Effector memory CD8-positive, alpha-beta T cell (primary cell): ENCODE measurements around the gene PPIC.
A peak's percentile ranks its signal among the peaks of the same experiment; 100 is the strongest.
"Not testable (repeated sequence)": the region's sequence is repeated elsewhere in the genome, so short reads cannot be mapped to it uniquely, and the experiment has no call there.

ENCODE experiments used
- ATAC-seq: fragments of 150-1000 bp; cut with Tn5 transposase; replicated peaks from 2 replicates; pipeline ENCODE4 v1.10.0; 2021; ENCODE audit warnings: mild to moderate bottlenecking, moderate library complexity
- DNase-seq, 3 experiments: peaks; one replicate each; pipeline ENCODE4 v3.0.0; 2021
- H3K27ac Mint-ChIP-seq, 2 donors: one replicate each; pipeline ENCODE4 v1.8.0; 2022; ENCODE audit warnings: mild to moderate bottlenecking in 2 of 2, mixed read lengths in 2 of 2, moderate library complexity in 2 of 2
- H3K27me3 Mint-ChIP-seq, 2 donors: one replicate each; pipeline ENCODE4 v1.8.0; 2022; ENCODE audit warnings: mixed read lengths in 2 of 2
- H3K36me3 Mint-ChIP-seq: one replicate; pipeline ENCODE4 v1.8.0; 2022; ENCODE audit warnings: mild to moderate bottlenecking, moderate library complexity, mixed read lengths; ENCODE audit not compliant: insufficient read depth
- H3K4me1 Mint-ChIP-seq, 2 donors: one replicate each; pipeline ENCODE4 v1.8.0; 2022; ENCODE audit warnings: low read depth in 2 of 2, mixed read lengths in 2 of 2
- H3K4me3 Mint-ChIP-seq, 2 donors: one replicate each; pipeline ENCODE4 v1.8.0; 2022; ENCODE audit warnings: mild to moderate bottlenecking in 2 of 2, mixed read lengths in 2 of 2, moderate library complexity in 2 of 2
- H3K9me3 Mint-ChIP-seq, 2 donors: one replicate each; pipeline ENCODE4 v1.8.0; 2022; ENCODE audit warnings: mixed read lengths in 2 of 2

The PPIC gene

GRCh38 chr5:122997294-122997693 lies 39.2 kb downstream of the PPIC start:
- no peaks in the 10 kb centered on the region for H3K9me3 Mint-ChIP-seq
- no peaks in the 10 kb centered on the region for H3K27me3 Mint-ChIP-seq
- ATAC-seq (no peak), DNase-seq (no peak)
- no peak overlapping the region for H3K27ac Mint-ChIP-seq
- no peak overlapping the region for H3K4me3 Mint-ChIP-seq
- H3K36me3 Mint-ChIP-seq, result no peaks in the 10 kb centered on the region
- no peaks in the 10 kb centered on the region for H3K4me1 Mint-ChIP-seq

GRCh38 chr5:122996091-122996490 lies 40.4 kb downstream of the PPIC start:
- no peak overlapping the region for H3K27ac Mint-ChIP-seq
- H3K27me3 Mint-ChIP-seq, result no peaks in the 10 kb centered on the region
- H3K4me1 Mint-ChIP-seq, result no peaks in the 10 kb centered on the region
- DNase-seq, result no peak
- H3K36me3 Mint-ChIP-seq, result no peaks in the 10 kb centered on the region
- ATAC-seq, result no peak
- H3K9me3 Mint-ChIP-seq, result no peaks in the 10 kb centered on the region
- no peak overlapping the region for H3K4me3 Mint-ChIP-seq

GRCh38 chr5:122985954-122986721 lies 50.4 kb downstream of the PPIC start:
- Mint-ChIP-seq H3K9me3 (no peaks in the 10 kb centered on the region), H3K4me3 (no peak overlapping the region), H3K27ac (no peak overlapping the region), H3K4me1 (no peaks in the 10 kb centered on the region), H3K27me3 (no peaks in the 10 kb centered on the region), H3K36me3 (no peaks in the 10 kb centered on the region)
- ATAC-seq, result no peak
- DNase-seq, result no peak

GRCh38 chr5:122985006-122985700 lies 51.4 kb downstream of the PPIC start:
- DNase-seq, result no peak
- Mint-ChIP-seq H3K4me1 (no peaks in the 10 kb centered on the region), H3K27me3 (no peaks in the 10 kb centered on the region), H3K27ac (peak overlapping the region in 1 of 2 donors; percentile 16), H3K9me3 (no peaks in the 10 kb centered on the region), H3K4me3 (no peak overlapping the region), H3K36me3 (no peaks in the 10 kb centered on the region)
- no peak for ATAC-seq

GRCh38 chr5:122984425-122984824 lies 52.1 kb downstream of the PPIC start:
- Mint-ChIP-seq H3K4me3 (no peak overlapping the region), H3K36me3 (no peaks in the 10 kb centered on the region), H3K9me3 (no peaks in the 10 kb centered on the region), H3K4me1 (no peaks in the 10 kb centered on the region), H3K27me3 (no peaks in the 10 kb centered on the region), H3K27ac (no peak overlapping the region)
- DNase-seq (no peak), ATAC-seq (no peak)

- Mint-ChIP-seq H3K4me1 (no peaks in the 10 kb centered on the region), H3K36me3 (no peaks in the 10 kb centered on the region), H3K27me3 (no peaks in the 10 kb centered on the region), H3K9me3 (no peaks in the 10 kb centered on the region), H3K27ac (no peak overlapping the region), H3K4me3 (no peak overlapping the region)
- DNase-seq, result no peak
- no peak for ATAC-seq
These were observed 54.1 kb downstream of the PPIC start for GRCh38 chr5:122982376-122982775.

GRCh38 chr5:122981846-122982245 lies 54.7 kb downstream of the PPIC start:
- Mint-ChIP-seq H3K27me3 (no peaks in the 10 kb centered on the region), H3K4me1 (no peaks in the 10 kb centered on the region), H3K4me3 (no peak overlapping the region), H3K36me3 (no peaks in the 10 kb centered on the region), H3K9me3 (no peaks in the 10 kb centered on the region), H3K27ac (no peak overlapping the region)
- ATAC-seq (no peak), DNase-seq (no peak)

- H3K9me3 Mint-ChIP-seq, result no peaks in the 10 kb centered on the region
- H3K4me3 Mint-ChIP-seq, result no peak overlapping the region
- H3K4me1 Mint-ChIP-seq, result no peaks in the 10 kb centered on the region
- H3K36me3 Mint-ChIP-seq, result no peaks in the 10 kb centered on the region
- DNase-seq (no peak), ATAC-seq (no peak)
- H3K27me3 Mint-ChIP-seq, result no peaks in the 10 kb centered on the region
- H3K27ac Mint-ChIP-seq, result no peak overlapping the region
These were observed 57.8 kb downstream of the PPIC start for GRCh38 chr5:122978644-122979297.

GRCh38 chr5:122978068-122978467 lies 58.5 kb downstream of the PPIC start:
- DNase-seq, result no peak
- Mint-ChIP-seq H3K4me3 (no peak overlapping the region), H3K36me3 (no peaks in the 10 kb centered on the region), H3K4me1 (no peaks in the 10 kb centered on the region), H3K9me3 (no peaks in the 10 kb centered on the region), H3K27ac (no peak overlapping the region), H3K27me3 (no peaks in the 10 kb centered on the region)
- ATAC-seq, result no peak

- no peak for DNase-seq
- H3K27ac Mint-ChIP-seq, result no peak overlapping the region
- no peaks in the 10 kb centered on the region for H3K9me3 Mint-ChIP-seq
- H3K4me3 Mint-ChIP-seq, result no peak overlapping the region
- H3K36me3 Mint-ChIP-seq, result no peaks in the 10 kb centered on the region
- no peaks in the 10 kb centered on the region for H3K27me3 Mint-ChIP-seq
- no peaks in the 10 kb centered on the region for H3K4me1 Mint-ChIP-seq
- ATAC-seq, result no peak
These were observed 59.2 kb downstream of the PPIC start for GRCh38 chr5:122977319-122977718.

- DNase-seq, H3K27me3 Mint-ChIP-seq, ATAC-seq, H3K9me3 Mint-ChIP-seq, H3K36me3 Mint-ChIP-seq, H3K27ac Mint-ChIP-seq, H3K4me1 Mint-ChIP-seq, H3K4me3 Mint-ChIP-seq: not testable (repeated sequence)
These were observed 62.3 kb downstream of the PPIC start for GRCh38 chr5:122974251-122974650.

- not testable (repeated sequence) for DNase-seq, H3K4me3 Mint-ChIP-seq, H3K27me3 Mint-ChIP-seq, H3K4me1 Mint-ChIP-seq, H3K27ac Mint-ChIP-seq, ATAC-seq, H3K36me3 Mint-ChIP-seq, H3K9me3 Mint-ChIP-seq
These were observed 62.8 kb downstream of the PPIC start for GRCh38 chr5:122973759-122974158.
